ACC112 (cell line): ENCODE measurements around the gene CPT2.
A peak's percentile ranks its signal among the peaks of the same experiment; 100 is the strongest.

Source experiments
- H2AFZ ChIP-seq: fragments of 200-600 bp; sonication (generic); one replicate; pipeline ENCODE4 v1.6.0; 2017; ENCODE audit warnings: antibody characterized with exemption, low read length; ENCODE audit not compliant: unreplicated experiment
- H3K27ac ChIP-seq: fragments of 200-600 bp; sonication (generic); 2 replicates; pipeline ENCODE4 v1.5.1; 2014; ENCODE audit warnings: low read depth, mild to moderate bottlenecking, antibody characterized with exemption, low read length, moderate library complexity
- H3K27me3 ChIP-seq: fragments of 200-600 bp; sonication (generic); 2 replicates; pipeline ENCODE4 v1.6.1; 2014; ENCODE audit warnings: mild to moderate bottlenecking, antibody characterized with exemption, low read length, moderate library complexity, mixed read lengths; ENCODE audit not compliant: insufficient read depth
- H3K36me3 ChIP-seq: fragments of 200-600 bp; sonication (generic); 2 replicates; pipeline ENCODE4 v1.6.1; 2016; ENCODE audit warnings: mild to moderate bottlenecking, antibody characterized with exemption, low read length, moderate library complexity, mixed read lengths; ENCODE audit not compliant: insufficient read depth
- H3K4me1 ChIP-seq: fragments of 200-600 bp; sonication (generic); one replicate; pipeline ENCODE4 v1.6.1; 2016; ENCODE audit warnings: low read length, mixed read lengths; ENCODE audit not compliant: insufficient read depth, unreplicated experiment, control insufficient read depth
- H3K4me3 ChIP-seq: fragments of 200-600 bp; sonication (generic); 2 replicates; pipeline ENCODE4 v1.5.1; 2014; ENCODE audit warnings: mild to moderate bottlenecking, low read depth, low read length
- H3K79me2 ChIP-seq: fragments of 200-600 bp; sonication (generic); one replicate; pipeline ENCODE4 v1.6.0; 2016; ENCODE audit warnings: low read length; ENCODE audit not compliant: control insufficient read depth, unreplicated experiment, insufficient read depth

Gene CPT2

DNA sequence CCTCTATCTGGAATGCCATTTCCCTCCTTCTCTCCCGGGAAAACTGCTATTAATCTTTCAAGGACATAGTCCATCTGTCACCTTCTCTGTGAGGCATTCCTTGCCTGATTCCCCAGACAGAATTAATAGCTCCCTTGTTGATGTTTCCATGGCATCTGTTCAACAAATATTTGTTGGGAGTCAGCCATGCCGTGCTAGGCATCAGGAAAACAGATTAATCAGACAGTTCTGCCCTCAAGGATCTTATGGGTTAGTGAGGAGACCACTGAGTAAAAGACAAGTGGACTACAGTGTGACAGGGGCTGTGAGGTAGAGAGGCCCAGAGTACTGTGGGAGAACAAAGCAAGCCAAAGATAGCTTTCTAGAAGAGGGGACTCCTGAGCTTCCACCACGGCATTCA, 53.1 kb downstream of the CPT2 start:
- H3K27ac ChIP-seq: no peak overlapping the region
- H3K4me1 ChIP-seq: peaks cover 7% of the 10 kb centered on the region
- H3K27me3 ChIP-seq: no peaks in the 10 kb centered on the region
- no peak overlapping the region for H3K4me3 ChIP-seq
- H3K36me3 ChIP-seq: peaks cover 10% of the 10 kb centered on the region
- H3K79me2 ChIP-seq: no peaks in the 10 kb centered on the region
- no peak overlapping the region for H2AFZ ChIP-seq

DNA sequence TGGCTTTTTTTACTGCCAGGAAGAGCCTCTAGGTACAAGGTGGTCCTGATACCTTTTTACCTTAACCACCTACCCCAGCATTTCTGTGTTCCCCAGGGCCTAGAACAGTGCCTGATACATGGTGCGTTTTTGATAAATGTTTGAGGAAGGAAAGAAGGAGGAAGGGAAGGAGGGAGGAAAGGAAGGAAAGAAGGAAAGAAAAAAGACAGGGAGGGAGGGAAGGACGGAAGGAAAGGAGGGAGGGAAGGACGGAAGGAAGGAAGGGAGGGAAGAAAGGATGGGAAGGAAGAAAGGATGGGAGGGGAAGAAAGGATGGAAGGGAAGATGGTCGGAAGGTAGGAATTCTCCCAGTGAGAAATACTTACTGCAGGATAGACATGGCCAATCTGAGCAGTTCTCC, 53.7 kb downstream of the CPT2 start:
- Histone ChIP-seq H3K27me3 (no peaks in the 10 kb centered on the region), H3K4me1 (peaks cover 7% of the 10 kb centered on the region), H2AFZ (no peak overlapping the region), H3K79me2 (no peaks in the 10 kb centered on the region), H3K36me3 (peaks cover 10% of the 10 kb centered on the region), H3K4me3 (no peak overlapping the region), H3K27ac (no peak overlapping the region)

DNA sequence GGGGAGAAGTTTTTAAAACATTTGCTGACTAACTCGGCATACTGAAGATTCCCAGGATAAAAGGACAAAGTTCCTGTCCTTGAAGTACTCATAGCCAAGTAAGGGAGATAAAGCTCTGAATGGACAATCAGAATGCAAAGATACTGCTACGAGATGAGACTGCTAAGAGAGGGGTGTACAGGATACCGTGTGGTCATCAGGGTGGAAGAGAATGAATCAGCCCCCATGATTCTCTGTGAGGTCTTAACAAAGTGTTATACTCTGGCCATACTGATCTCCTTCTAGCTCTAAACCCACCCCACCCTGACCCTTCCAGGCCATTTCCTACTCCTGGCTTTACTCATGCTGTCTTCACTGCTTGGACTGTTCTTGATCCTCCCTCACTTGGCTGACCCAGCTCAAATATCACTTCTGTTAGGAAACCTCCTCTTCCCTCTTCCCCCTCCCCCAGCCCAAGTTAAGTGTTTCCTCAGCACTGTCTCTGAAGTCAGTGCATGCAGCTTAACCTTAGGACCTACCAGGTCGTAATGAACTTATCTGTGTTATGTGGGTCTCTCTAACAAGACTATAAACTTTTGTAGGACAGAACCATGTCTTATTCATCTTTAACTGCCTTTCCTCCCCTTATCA, 57.5 kb downstream of the CPT2 start:
- Histone ChIP-seq H3K27me3 (no peaks in the 10 kb centered on the region), H3K36me3 (no peaks in the 10 kb centered on the region), H2AFZ (peak overlapping the region; percentile 78), H3K79me2 (no peaks in the 10 kb centered on the region), H3K4me3 (no peak overlapping the region), H3K4me1 (peaks cover 7% of the 10 kb centered on the region), H3K27ac (peak overlapping the region; percentile 41)

DNA sequence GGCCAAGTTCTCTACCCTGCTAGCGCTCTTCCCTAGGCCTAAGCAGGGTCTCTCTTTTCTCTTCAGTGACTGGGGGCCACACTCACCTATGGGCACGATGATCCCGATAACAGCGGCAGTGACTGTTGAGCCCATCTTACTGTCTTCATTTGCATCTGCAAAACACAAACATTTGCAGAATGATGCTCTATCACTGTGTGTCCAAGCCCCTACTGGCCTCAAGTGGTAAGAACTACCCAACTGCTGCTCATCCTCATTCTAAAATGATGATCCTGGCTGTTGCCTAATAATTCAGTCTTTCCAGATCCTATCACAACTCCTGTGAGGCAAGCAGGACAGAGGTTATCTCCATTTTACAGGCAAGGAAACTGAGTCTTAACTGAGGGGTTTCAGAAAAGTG, 58.4 kb downstream of the CPT2 start:
- no peaks in the 10 kb centered on the region for H3K36me3 ChIP-seq
- H3K4me1 ChIP-seq: peaks cover 7% of the 10 kb centered on the region
- H3K27ac ChIP-seq: no peak overlapping the region
- H3K79me2 ChIP-seq: no peaks in the 10 kb centered on the region
- no peaks in the 10 kb centered on the region for H3K27me3 ChIP-seq
- no peak overlapping the region for H3K4me3 ChIP-seq
- H2AFZ ChIP-seq: no peak overlapping the region

DNA sequence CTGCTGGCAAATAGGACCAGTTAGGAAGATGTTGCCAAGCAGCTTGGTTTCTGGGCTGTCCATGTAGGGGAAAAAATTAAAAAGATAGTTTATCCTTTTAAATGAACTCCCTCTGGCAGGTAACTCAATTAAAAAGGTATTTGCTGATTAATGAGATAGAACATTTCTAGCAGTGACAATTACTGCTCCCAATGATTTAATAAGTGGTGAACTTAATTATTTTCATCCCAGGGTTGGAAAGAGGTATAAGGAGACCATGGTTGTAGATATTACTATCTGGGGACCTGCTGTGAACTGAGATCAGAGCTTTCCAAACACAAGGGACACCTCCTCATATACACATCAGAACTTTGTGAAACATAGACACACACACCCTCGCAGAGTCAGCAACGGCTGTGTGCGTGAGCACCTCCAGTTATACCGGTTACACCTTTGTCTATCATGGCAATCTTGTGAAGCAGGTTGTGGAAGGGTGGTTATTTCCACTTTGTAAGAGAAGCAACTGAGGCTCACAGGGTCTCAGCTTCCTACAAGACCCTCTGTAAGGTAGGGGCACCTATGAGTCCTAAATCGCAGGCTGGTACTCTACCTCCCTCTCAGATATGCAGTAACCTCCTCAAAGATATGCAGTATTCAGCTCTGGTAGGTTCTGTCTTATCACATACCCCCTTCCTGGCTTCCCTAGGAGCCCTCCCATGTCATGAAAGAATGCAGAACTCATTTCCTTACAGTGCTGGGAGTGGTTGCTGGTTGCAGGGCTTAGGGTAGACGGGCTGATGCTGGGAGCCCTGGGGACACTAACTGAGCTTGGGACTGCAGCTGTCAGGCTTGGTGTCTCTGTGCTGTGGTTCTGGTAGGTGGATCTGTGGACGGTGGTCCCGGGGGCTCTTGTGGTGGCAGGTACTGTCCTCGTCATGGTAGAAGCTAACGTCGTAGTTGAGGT, 60.2 kb downstream of the CPT2 start:
- H3K27ac ChIP-seq: no peak overlapping the region

DNA sequence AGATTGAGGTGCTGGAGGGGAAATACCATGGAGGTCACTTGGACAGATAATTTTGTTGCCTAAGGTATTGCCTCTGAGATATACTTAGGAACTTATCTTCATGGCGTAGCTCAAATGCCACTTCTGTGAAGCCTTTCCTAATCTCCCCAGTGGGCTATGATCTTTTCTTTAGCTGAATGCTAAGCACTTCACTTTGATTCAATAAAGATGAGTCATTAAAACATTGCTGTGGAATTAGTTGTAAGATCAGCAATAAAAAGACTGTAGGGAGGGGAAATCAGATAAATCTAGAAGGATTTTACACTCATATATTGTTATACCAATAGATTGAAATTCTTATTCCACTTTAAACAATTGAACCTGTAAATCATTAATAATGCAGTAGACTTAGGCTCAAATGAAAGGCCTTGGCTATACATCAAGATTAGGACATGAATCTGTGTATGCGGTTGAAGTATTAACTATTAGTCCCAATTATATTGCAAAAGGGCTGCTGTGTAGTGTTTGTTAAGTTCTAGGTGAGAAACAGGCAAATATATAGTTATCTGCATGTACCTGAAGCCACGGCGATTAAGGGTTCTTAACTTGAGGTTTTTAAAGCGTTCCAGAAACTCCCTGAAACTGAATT, 60.9 kb downstream of the CPT2 start:
- Histone ChIP-seq H2AFZ (no peak overlapping the region), H3K36me3 (peaks cover 3% of the 10 kb centered on the region; the same call in 1 of the 2 replicates), H3K27ac (no peak overlapping the region), H3K4me3 (no peak overlapping the region), H3K4me1 (peaks cover 7% of the 10 kb centered on the region), H3K27me3 (no peaks in the 10 kb centered on the region), H3K79me2 (no peaks in the 10 kb centered on the region)

More for the DNA sequence above, 60.2 kb downstream of the CPT2 start:
- H3K36me3 ChIP-seq: peaks cover 3% of the 10 kb centered on the region; the same call in 1 of the 2 replicates
- H3K79me2 ChIP-seq: no peaks in the 10 kb centered on the region
- H3K4me3 ChIP-seq: no peak overlapping the region
- no peak overlapping the region for H2AFZ ChIP-seq
- no peaks in the 10 kb centered on the region for H3K27me3 ChIP-seq
- peaks cover 7% of the 10 kb centered on the region for H3K4me1 ChIP-seq

DNA sequence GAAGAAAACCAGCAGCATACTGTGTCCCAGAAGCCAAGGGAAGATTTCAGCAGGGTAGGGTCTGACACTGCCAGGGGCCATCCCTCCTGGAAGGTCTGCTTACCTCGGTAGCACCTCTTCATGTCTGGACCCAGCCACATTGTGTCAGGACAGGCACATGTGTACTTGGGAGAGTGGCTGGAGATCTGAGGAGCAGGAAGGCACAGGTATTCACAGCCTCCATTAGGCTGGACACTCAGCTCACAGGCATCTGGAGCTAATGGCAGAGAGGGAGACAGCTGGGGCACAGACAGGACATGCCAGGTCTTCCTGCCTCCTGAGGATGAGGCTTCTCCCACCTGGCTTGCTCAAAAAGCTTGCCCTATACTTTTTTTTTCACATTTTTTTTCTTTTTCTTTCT, 61.6 kb downstream of the CPT2 start:
- Histone ChIP-seq H2AFZ (no peak overlapping the region), H3K79me2 (no peaks in the 10 kb centered on the region), H3K36me3 (peaks cover 3% of the 10 kb centered on the region; the same call in 1 of the 2 replicates), H3K4me3 (no peak overlapping the region), H3K27ac (no peak overlapping the region), H3K4me1 (peaks cover 7% of the 10 kb centered on the region), H3K27me3 (no peaks in the 10 kb centered on the region)

DNA sequence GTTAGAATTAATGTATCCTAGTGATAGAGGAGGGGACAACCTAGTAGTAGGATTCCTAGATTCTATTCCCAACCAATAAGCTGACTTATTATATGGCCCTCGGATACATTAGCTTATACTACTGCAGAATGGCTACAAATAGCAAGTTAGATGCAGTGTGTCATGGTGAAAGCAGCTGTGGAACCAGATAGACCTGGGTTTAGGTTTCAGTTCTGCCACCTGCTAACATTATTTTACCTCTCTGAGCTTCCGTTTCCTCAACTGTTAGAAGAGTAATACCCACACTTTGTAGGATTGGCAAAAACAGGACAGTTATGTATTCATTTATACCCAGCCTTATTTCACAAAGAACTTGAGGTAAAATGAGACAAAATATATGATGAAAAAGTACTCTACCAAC, 63.3 kb downstream of the CPT2 start:
- H2AFZ ChIP-seq: no peak overlapping the region
- peaks cover 3% of the 10 kb centered on the region; the same call in 1 of the 2 replicates for H3K36me3 ChIP-seq

DNA sequence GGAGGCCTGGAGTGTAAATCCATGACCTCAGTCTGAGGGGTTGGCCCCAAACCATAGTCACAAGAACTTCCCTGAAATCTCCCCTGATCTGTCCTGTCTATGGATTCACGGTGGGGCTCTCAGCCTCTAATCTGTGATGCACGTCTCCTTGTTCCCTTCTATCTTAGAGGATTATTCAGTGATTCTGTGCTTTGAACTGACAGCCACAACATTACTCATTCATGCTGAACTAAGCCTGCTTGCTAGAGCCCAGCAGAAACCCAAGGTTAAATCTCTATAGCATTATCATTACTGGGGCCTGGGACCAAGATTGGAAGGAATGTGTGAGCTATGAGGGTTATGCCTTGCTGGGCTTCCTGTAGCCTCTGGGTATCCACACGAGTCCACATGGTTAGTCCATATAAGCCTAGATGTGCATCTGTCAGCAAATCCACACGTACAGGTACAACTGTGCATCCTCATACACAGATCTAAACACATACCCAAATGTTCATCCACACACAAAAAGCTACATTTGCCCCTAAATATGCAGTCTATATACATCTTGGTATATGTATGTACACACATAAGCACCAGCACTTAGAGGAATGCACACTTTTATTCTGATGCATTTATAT, 64.1 kb downstream of the CPT2 start:
- H3K4me3 ChIP-seq: no peak overlapping the region
- H3K79me2 ChIP-seq: no peaks in the 10 kb centered on the region
- H3K27me3 ChIP-seq: no peaks in the 10 kb centered on the region
- peaks cover 3% of the 10 kb centered on the region; the same call in 1 of the 2 replicates for H3K36me3 ChIP-seq
- no peak overlapping the region for H3K27ac ChIP-seq
- H3K4me1 ChIP-seq: no peaks in the 10 kb centered on the region
- no peak overlapping the region for H2AFZ ChIP-seq

More for the DNA sequence above, 63.3 kb downstream of the CPT2 start:
- H3K27me3 ChIP-seq: no peaks in the 10 kb centered on the region
- H3K4me3 ChIP-seq: no peak overlapping the region
- H3K27ac ChIP-seq: no peak overlapping the region
- no peaks in the 10 kb centered on the region for H3K79me2 ChIP-seq
- no peaks in the 10 kb centered on the region for H3K4me1 ChIP-seq

DNA sequence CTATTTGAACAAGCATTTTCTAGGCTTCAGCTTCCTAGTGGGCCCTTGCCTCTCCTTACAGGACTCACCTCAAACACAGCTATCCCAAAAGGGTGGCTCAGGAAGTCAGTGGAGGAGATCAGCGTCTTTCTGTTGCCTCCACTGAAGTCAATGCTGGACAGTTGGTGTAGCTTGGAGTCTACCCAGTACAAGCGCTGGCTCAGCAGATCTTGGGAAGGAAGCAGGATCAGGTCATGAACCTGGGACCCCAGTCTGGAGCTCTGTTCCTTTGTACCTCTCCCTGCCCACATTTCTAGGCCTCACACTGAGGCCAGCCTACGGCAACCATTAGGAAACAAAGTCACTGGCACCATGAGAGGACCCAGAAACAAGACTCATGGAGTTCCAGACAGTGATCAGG, 65.4 kb downstream of the CPT2 start:
- Histone ChIP-seq H3K27ac (no peak overlapping the region), H3K4me3 (no peak overlapping the region), H3K27me3 (no peaks in the 10 kb centered on the region), H3K79me2 (no peaks in the 10 kb centered on the region), H3K4me1 (no peaks in the 10 kb centered on the region), H2AFZ (no peak overlapping the region), H3K36me3 (peaks cover 3% of the 10 kb centered on the region; the same call in 1 of the 2 replicates)
